GM13977 (cell line): ENCODE data around the gene OVCH1.

Experiments
- DNase-seq: peaks from one replicate; pipeline ENCODE4 v3.0.0; 2012; ENCODE audit warnings: low spot score
- CTCF ChIP-seq: IDR thresholded peaks from 2 replicates; pipeline ENCODE4 v1.5.1; 2012; ENCODE audit warnings: mild to moderate bottlenecking, control low read depth; ENCODE audit not compliant: insufficient read depth; ENCODE audit errors: extremely low read depth, missing control alignments
- in situ Hi-C: fragments of 300-500 bp; cut with MboI; formaldehyde crosslinking; loops from one replicate; pipeline ENCODE4 v1.12.0; 2022; ENCODE audit warnings: low sequenced_read_pairs, low pct_unique_long_range_greater_than_20kb, mixed read lengths, inconsistent platforms; ENCODE audit not compliant: unreplicated experiment

OVCH1 gene

DNA sequence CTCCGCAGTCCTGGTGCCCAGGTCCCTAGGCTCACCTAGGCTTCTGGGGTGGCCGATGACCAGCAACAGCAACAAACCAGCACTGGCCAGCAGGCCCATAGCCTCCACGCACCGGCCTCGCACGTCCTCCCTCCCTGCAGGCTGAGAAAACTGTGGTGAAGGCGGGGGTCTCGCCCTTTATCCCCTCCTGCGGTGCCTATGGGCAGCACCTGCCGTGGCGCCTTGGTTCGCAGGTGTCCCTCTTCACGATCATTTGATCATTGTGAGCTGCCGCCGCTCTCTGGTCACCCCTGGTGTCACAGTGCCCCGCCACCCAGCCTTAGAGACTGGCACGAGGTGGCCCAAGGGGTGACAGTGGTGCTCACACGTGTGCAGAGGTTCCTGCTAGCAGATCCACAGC lies at the start of gene OVCH1:
OVCH1 (minus strand) TSS at position 99 of the 400 bp plus-strand sequence; CDS start at position 99, 0 bp downstream.
- no peak for TF ChIP-seq CTCF
- in situ Hi-C loops: no loop called here
- no peak for DNase-seq

DNA sequence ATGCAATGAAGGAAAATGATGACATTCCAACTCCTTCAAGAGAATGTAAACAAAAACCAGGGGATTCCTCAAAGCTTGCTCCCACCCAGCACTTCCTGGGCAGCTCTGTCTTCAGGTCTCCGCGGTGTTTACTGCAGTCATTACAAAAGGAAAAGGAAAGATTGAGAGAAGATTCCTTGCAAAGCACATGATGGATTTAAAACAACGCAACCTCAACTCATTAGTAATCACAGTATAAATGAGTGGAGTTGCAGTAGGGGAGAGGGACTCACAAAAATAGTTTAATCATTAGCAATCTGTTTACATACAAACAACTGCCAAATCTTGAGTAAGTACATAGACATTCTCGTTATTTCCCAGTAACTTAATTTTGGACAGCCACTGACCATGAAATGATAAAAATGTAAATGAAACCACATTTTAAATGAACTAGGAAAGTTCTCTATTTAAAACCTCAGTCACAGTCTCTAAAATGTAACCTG lies 49.7 kb upstream of the OVCH1 start:
- no peak for TF ChIP-seq CTCF
- no peak for DNase-seq
- in situ Hi-C loops: no loop called here

DNA sequence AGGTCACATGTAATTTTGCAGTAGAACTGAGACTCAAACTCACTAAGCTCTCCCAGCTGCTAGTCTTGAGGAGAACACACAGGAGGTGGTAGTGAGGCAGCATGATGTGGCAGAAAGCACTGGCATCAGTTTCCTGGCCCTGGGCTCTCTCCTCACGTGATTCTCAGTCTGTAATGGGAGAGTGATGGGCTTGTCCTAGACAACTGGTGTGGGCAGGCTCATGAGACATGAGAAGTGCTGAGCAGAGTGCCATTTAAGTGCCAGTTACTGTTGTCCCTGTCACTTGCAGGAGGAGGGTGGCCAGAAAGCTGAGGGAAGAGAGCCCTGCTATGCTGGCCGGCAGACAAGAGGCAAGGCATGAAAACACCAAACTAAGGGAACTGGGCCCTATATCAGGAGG lies 48.5 kb upstream of the OVCH1 start:
- TF ChIP-seq CTCF: no peak
- in situ Hi-C loops: no loop called here
- DNase-seq: no peak

DNA sequence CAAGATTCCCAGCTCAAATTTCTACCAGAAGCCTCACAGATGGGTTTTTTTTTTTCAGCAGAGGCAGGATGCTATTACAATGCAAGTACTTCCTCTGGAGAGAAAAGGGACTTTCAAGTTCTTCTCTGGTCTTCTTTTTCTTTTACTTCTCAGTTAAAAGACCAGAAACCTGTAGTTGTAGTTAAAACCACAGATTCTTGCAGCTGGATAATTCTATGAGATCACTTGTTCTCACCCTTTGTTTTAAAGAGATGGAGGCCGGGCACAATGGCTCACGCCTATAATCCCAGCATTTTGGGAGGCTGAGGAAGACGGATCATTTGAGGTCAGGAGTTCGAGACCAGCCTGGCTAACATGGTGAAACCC lies 47.6 kb upstream of the OVCH1 start:
- in situ Hi-C loops: no loop called here
- TF ChIP-seq CTCF: no peak
- peak; percentile 17 for DNase-seq

- in situ Hi-C loops: no loop called here
- TF ChIP-seq CTCF: no peak
- no peak for DNase-seq
Measured at GRCh38 chr12:29544428-29545101, 47.1 kb upstream of the OVCH1 start.

DNA sequence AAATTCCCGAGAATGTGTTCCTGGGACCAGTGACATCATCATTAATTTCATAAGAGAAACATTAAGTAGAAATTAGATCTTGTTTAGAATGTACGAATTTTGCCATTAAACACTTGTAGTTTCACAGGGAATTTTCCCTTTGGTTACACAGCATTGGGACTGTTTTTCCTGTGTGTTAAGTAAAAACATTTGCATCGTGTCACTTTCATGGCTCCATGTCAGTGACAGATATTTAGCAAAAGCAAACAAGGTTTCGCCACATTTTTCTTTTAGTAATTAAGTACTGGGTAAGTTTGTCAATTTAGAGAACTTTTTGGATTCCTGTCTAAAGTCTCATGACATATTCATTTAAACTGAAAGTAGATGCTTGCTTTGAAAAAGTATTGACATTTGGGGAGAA lies 45.5 kb upstream of the OVCH1 start:
- no peak for TF ChIP-seq CTCF
- in situ Hi-C loops: no loop called here
- DNase-seq: no peak
